HG02840 (cell line): ENCODE results near the gene SLC9A3.

Experiments
- ATAC-seq: cut with Tn5 transposase; IDR thresholded peaks from one replicate; pipeline ENCODE4 v1.9.1; 2021; ENCODE audit warnings: mild to moderate bottlenecking, moderate library complexity, moderate number of reproducible peaks; ENCODE audit not compliant: unreplicated experiment, low FRiP score

The SLC9A3 gene

DNA sequence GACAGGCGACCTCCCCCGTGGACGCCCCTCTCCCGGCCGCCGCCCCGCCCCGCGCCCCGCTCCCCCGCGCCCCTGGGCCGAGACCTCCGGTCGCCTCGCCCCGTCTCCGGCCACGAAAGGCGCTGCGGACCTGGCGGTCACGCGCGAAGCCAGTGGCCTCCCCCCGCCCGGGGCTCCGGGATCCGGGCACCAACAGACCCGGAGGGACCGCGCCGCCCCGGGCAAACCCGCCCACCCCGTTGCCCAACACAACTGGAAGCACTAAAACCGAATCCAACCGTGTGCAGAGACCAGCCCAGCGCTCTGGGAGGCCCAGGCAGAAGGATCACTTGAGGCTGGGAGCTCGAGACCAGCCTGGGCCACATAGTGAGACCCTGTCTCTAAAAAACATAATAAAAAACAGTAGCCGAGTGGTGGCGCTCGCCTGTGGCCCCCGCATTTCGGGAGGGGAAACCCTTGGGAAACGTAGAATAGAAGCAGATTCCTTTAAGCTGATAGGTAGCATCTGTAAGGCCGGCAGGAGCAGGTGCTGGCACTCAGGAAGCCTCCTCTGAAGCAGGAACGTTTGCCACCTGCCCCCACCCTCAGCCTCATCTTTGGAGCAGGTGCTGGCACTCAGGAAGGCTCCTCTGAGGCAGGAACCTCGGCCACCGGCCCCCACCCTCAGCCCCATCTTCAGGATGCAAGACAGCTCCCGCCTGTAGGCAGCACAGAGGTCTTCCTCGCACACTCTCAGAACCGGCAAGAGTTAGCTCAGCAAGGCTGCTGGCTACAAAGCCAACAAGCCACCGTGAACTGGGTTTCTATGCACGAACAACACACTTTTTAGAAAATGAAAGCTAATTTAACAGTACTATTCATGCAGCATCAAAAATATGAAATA, 4.6 kb upstream of the SLC9A3 start:
- ATAC-seq: no peak

GRCh38 chr5:527646-528628, 3.7 kb upstream of the SLC9A3 start:
- no peak for ATAC-seq

- no peak for ATAC-seq
Observed at GRCh38 chr5:526456-527088, 2.3 kb upstream of the SLC9A3 start.

- ATAC-seq: no peak
Observed at GRCh38 chr5:525916-526315, 1.7 kb upstream of the SLC9A3 start.

DNA sequence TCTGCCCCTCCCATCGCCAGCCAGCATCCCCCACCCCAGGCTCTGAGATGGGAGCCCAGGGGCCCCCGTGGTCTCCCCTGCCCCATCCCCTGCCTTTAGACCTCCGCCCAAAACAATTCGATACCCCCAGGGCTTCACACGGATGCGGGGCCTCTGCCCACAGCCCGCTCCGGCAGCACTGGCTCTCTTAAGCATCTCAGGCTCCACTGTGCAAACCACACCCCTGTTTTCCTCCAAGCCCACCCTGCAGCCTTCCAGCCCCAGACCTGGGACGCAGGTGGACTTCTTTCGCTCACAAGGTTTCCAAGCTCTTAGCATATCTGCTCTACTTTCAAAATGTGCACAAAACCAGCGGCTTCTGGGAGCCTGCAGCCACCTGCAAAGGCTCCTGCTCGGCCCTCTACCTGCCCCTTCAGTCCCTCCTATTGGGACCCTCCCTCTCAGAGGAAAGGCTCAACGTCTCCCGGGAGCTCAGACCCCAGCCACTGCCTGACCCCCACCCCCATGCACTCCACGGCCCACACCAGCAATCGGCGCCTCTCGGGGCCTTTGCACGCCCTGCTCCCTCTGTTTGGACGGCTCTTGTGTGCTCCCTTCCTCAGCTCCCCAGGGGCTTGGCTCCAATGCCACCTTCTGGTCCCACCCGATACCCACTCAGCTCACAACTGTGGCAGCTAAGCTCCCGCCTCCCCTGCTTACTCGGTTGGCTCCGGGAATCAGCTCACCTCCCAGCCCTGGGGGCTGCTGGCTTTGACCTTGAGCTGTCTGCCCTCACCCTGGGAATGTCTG, 918 bp upstream of the SLC9A3 start:
- no peak for ATAC-seq

- ATAC-seq: no peak
Observed at GRCh38 chr5:523441-524222, 617 bp downstream of the SLC9A3 start.

DNA sequence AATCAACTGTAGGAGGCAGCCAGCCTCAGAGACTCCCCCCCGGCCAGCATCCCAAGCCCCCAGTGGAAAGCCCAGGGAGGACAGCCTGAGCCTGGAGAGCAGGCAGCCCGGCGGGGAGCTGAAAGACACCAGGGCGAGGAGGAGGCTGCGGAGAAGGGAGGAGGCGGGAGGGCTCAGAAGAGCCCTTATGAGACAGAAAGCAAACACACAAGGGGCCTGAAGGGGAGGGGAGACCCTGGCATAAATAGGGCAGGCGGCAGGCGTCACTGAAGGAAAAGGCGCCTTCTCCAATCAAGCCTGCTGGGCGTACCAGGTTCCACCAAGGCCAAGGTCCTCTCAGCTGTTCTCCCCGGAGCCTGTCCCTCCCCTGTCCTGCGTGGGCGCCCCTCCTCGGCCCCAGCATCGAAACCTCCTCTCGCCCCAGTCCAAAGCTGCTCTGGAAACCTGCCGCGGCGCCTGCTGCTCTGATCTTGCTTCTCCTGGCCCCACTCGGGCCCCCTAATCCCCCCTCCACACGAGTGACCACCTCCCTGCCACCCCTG, 1.3 kb downstream of the SLC9A3 start:
- no peak for ATAC-seq

DNA sequence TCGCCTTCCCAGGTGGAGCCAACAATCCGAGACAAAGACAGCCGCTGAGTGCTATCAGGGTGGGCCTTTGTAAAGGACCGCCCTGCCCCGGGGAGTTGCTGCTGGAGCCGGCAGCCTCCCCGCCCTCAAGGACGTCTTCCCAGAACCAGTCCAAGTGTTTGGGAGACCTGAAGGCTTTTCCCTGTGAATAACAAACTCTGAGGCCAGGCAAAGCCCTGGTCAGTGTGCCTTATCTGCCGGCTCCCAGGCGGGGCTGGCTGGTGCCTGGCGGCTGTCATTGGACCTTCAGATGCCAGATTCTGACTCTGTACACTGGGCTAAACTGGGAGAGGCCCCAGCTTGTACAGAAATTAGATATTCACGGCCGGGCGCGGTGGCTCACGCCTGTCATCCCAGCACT, 2.1 kb downstream of the SLC9A3 start:
- ATAC-seq: no peak

DNA sequence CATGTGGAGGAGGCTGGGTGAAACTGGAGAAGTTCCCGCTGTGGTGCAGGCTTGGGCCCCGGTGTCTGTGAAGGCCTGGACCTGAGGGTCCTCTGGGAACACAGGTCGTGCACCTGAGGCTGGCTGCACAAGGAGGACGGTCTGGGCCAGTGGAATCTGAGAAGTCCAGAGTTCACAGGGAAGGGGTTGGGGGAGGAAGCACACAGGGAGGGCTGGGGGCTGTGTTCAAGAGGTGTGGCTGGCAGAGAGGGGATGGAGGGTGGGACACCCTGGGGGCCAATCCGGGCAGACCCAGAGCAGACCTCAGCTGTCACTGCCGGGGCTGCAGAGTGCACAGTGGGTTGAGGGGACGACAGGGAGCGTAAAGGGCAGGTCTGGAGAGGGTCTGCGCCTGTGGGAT, 2.6 kb downstream of the SLC9A3 start:
- no peak for ATAC-seq

DNA sequence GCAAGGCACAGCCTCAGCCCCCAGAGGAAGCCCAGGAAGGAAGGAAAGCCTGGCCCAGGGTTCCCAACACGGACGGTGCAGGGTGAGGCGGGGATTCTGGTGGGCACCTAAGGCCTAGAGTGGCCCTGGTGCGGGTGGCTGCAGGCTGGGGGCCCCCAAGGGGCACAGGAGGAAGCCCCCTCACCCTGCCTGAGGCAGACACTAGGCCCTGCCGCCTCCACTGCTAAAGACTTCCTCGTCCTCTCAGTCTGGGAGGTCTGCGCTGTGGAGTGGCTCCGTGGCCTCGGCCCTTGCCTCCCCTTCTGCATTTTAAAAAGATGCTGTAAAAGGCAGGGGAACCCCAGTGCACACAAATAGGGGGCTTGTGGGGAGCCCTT, 3.4 kb downstream of the SLC9A3 start:
- ATAC-seq: no peak

- ATAC-seq: no peak
Observed at GRCh38 chr5:520196-520849, 3.9 kb downstream of the SLC9A3 start.

DNA sequence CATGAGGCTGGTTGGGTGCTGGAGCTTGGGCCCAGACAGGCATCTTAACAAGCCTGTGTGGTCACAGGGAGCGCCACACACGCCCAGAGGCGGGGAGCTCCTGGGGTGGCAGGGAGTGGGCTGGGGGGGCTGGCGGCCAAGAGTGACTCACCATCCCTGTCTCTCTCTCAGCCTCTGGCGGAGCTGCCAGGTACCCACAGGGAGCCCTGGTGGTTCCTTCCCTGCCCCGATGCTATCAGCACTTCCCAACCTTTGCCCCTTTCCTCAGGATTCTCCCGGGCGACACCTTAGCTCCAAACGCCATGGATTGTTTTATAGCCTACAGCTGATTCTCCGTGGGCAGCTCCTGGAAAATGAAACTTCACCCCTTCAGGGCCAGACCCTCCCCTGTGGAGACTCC, 5.5 kb downstream of the SLC9A3 start:
- ATAC-seq: no peak

DNA sequence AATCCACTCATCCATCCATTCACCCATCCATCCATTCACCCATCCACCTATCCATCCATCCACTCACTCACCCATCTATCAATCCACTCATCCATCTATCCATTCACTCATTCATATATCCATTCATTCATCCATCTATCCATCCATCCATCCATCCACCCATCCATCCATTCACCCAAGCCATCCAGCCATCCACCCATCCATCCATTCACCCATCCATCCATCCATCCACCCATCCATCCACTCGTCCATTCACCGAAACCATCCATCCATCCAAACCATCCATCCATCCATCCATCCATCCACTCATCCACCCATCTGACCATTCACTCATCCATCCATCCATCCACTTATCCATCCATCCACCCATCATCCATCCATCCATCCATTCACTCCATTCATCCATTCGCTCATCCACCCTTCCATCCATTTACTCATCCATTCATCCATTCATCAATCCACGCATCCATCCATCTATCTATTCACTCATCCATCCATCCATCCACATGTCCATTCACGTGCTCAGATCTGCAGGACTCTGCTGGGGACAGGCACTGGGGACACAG, 6.6 kb downstream of the SLC9A3 start:
- ATAC-seq: no peak

DNA sequence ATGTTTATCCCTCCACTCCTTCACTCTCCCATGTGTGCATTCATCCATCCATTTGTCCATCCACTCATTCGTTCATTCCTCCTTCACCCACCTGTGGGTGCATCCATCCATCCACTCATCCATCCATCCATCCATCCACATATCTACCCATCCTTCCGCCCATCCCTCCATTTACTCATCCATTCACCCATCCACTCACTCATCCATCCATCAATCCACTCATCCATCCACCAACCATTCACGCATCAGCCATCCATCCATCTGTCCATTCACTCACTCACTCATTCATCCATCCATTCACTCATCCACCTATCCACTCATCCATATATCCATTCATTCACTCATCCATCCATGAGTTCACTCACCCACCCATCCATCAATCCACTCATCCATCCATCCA, 7.3 kb downstream of the SLC9A3 start:
- ATAC-seq: no peak

DNA sequence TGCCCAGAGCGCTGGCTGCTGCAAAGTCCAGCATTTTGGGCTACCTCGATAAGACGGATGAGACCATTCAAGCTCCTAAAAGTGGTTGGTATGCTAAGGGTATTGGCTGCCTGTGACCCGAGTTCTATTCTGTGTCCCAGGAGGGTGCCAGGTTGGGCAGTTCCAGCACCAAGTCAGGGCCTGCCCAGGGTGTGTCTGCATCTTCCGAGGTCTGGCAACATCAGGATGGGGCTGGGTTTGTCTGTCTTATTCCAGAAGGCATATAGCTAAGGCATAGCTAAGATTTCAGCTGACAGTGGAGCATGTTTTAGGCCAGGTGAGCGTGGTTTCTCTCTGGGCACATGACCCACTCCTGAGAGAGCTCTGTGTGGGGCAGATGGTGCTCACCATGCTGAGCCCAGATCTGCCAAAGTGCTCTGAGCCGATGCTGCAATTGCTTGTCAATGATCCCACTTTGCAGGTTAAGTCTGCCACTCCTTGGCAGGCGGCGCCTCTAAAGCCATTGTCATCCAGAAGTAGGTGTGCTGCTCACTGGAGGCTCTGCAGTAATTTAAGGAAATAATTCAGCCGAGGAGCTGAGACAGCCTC, 7.8 kb downstream of the SLC9A3 start:
- ATAC-seq: no peak

DNA sequence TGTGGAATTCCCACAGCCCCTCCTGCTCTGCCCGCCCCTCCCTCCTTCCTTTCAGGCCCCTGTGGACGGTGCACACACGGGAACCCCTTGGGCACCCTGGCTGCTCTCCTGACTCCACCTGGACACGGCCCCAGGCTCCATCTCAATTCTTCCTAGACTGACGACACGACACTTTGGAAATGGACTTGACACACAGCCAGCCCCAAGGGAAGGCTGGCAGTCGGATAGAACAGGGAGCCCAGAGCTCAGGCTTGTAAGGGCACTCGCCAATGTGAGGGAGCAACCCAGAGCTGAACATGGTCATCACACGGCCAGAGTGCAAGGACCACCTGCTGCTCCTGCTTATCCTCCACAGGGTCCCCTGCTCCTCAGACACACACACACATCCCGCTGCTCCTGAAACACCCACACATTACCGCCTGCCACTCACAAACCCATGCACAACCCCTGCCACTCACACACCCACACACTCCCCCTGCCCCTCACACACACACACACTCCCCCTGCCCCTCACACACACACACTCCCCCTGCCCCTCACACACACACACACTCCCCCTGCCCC, 8.9 kb downstream of the SLC9A3 start:
- ATAC-seq: no peak

DNA sequence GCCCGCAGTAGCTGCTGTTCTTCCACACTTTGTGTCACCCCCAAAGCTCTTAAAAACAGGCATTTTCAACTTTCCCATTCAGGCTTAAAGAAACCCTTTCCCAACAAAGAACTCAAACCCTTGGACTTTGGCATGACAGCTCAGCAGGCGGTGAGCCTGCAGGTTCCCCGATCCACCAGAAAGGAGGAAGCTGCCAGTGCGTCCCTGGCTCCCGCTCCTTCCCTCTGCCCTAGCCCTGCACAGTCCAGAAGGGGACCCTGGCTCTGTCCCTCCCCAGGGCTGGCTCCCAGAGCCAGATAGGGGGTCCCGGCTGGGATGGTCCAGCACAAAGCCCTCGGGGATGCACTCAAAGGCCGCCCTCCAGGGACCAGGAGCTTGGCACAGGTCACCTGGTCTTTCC, 9.6 kb downstream of the SLC9A3 start:
- ATAC-seq: no peak

GRCh38 chr5:514101-514485, 10.2 kb downstream of the SLC9A3 start:
- no peak for ATAC-seq
